Femur (tissue), 1 donor: ENCODE measurements around the gene ELMOD3.
"Not testable (repeated sequence)": the region's sequence is repeated elsewhere in the genome, so short reads cannot be mapped to it uniquely, and the experiment has no call there.

ENCODE experiments used
- DNase-seq: peaks from one replicate; pipeline ENCODE4 v3.0.0-alpha.2; 2017

ELMOD3 gene

DNA sequence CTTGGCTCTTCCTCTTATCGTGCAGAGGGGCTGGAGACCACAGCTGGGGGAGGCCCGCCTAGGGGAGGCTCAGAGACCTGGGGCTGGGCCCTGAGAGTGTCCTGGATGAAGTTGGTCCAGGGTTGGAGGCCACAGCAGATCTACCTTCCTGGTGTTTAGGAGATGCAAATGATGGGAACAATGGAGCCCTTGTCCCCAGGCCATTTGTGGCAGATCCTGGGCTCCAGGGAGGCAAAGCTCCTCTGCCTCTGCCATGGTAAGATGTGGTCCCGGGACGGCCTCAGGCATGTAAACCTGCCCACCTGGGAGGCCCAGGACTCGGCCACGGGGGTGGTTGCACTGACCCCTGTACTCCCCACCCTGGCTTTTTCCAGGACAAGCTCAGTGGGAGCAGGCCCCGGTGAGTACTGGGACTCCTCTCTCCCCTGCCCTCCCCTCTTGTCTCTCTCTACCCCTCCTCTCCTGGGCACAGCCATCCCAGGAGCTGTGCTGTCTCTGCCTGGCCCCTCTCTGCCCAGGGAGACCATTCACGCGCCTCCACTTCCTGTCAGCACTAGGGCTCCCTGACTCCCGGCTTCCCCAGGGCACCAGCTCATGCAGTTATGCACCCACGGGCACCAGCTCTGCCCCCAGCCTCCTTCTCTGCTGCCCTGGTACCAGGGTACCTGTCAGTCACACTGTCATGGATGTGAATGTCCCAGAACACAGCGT is 74.8 kb downstream of the ELMOD3 start:
- no peak for DNase-seq

DNA sequence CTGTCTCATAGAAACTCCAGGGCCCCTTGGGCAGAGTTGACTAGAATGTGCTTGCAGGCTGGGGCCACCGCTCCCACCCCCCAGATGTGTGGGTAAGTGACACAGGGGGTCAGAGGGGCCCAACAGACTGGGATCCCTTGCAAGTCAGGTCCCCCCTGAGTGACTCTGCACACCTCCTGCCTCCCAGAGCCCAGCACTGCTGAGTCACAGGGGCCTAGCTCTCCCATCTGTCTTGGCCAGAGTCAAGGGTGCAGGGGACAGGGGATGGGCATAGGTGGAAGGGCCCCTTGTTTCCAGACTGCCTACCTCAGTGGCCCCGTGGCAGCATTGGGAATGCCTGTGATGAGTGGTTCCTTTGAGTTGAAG is 75.3 kb downstream of the ELMOD3 start:
- no peak for DNase-seq

DNA sequence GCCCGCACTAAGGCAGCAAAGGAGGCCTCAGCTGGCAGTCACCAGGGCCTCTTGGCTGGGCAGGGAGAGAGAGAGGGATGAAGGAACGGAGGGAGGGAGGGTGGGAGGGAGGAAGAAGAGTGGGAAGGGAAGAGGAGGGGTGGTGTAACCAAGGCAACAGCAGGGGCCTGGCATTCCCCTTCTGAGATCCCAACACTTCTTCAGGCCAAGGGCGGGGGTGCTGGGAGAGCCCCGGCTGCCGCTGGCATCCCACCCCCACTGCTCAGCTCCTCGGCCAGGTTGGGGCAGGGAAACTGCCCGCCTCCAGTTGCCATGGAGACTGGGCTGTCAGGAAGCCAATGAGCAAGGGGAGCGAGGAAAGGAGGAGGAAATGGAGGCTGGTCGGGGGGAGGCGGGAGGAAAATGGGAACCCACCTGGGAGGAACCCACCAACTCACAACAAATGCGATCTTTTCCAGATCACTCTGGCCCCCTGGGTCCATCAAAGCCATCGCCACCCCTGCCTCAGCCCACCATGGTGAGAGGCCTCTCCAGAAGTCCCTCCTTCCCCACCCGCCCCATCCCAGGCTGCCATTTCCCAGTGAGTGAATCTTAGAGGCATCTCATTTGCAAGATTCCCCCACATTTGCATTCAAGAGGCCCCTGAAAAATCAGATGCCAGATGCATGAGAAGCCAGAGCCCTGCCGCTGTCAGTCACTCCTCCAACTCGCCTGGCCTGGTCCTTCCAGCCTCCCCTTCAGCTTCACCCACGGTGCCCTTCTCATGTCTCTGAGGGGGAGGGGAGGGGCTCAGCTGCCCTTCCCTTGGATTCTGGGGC is 76.4 kb downstream of the ELMOD3 start:
- peak; percentile 88 for DNase-seq

DNA sequence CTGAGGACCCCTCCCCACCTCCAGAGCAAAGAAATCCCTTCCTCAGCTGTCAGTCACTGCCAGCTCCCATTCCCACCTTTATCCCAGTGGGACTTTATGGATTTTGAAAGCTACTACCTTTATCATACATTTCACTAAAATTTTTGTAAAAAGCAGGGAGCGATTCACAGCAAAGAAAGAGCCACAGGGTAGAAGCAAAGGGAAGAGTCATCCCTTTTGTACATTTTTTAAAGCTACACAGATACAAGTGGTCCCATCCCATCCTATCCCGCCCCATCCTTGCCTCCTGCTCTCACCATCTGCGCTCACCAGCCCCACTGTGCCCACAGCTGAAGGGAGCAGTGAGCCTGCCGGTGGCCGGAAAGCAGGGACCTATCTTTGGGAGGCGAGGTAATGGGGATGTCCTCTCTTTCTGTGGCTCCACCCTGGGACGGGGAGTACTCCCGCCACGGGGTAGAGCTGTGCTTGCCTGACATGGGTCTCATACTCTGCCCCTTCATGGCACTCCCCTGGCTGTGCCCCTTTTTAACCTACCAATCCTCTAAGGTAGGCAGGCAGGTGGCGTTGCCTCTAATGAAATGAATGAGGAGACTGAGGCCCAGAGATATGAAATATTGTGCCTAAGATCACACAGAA is 77.1 kb downstream of the ELMOD3 start:
- DNase-seq = no peak

DNA sequence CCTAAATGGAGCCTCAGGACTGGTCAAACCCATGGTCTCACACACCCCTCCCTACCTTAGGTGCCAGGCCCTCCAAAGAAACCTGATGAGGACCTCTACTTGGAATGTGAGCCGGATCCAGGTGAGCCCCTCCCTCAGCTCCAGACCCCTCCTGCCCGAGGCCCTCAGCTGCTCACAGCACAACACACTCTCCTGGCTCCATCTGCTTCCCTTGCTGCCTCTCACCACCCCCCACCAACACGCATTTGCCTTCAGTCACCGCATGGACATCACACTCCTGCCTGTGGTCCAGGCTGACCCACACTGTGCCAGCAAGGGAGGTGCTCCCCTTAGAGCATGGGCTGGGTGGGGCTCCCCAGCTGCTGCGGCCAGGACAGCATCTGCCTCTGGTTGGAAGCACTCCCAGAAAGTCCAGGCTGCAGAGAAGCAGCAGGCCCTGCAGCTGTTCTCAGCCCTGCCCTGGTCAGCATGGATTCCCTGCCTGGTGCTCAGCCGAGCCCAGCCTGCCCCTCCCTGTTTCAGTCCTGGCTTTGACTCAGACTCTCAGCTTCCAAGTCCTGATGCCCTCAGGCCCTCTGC is 79.0 kb downstream of the ELMOD3 start:
- peak; percentile 94 for DNase-seq

DNA sequence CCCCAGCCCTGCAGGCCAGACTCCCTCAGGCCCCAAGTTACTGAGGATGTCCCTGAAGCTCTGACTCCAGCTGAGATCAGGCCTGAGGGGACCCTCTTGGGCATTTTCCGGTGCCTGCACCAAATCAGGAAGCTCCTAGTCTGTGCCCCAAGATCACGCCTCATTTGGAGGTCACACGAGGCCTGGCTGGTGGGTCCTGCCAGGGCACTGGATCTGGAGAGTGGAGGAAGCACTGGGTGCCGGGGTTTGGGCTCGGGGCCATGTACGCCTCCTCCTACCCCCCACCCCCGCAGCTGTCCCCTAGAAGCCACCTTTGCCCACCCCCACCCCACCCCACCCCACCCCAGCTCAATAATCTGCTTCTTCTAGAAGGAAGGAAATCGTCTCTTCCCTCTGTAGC is 80.1 kb downstream of the ELMOD3 start:
- DNase-seq = no peak

DNA sequence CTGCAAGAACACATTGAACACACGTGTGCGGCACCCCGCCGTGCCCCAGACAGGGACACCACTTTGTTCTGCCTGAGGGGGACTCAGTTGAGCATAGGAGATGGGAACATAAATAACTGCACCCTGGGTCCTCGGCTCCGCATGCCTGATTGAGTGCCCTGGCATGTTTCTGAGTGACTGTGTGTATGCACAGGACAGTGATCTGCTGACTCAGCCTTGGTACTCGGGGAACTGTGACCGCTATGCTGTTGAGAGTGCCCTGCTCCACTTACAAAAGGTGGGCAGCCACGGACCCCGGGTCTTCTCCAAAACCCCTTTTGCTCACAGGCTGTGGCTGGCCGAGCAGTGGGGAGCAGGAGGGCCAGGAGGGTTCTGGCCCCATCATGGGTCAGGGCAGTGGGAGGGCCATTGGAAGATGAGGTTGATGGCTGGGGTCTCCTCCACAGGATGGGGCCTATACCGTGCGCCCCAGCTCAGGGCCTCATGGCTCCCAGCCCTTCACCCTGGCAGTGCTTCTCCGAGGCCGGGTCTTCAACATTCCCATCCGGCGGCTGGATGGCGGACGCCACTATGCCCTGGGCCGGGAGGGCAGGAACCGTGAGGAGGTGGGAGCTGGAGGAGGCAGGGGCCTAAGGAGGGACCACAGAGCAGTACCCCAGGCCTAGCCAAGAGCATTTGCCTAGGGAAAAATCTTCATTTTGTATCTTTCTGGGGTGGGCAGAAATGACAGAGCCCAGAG is 80.8 kb downstream of the ELMOD3 start:
- no peak for DNase-seq

DNA sequence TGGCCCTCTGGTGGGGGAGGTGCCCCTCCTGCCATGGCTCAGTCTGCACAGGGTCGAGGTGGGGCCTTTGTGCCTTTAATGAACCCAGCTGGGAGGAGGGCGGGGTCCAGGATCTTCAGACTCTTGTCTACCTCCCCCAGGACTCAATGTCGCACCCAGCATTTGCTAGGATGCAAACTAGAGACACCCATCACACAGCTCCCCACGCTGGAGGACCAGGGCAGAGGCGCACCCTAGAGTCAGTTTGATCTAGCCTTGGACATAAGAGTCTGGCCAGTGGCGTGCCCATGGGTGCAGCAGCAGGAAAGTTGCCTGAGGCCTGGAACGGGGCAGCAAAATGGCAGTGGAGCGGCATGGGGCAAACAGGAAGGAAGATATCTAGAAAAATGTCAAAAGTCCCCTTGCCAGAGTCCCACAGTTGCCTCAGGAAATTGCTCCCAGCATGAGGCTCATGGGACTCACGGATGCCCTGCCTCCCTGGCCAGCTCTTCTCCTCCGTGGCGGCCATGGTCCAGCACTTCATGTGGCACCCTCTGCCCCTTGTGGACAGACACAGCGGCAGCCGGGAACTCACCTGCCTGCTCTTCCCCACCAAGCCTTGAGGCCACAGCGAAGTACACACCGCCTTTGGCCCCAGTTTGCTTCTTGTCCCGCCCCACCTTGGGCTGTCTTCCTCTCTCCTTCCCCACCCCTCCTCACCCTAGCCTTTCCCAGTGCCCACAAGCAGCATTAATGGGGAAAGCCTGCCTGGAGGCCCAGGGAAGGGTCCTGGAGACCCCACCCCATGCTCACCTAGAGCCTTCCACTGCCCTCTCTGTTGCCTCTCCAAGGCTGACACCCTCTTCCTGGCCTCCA is 81.6 kb downstream of the ELMOD3 start:
- no peak for DNase-seq

DNA sequence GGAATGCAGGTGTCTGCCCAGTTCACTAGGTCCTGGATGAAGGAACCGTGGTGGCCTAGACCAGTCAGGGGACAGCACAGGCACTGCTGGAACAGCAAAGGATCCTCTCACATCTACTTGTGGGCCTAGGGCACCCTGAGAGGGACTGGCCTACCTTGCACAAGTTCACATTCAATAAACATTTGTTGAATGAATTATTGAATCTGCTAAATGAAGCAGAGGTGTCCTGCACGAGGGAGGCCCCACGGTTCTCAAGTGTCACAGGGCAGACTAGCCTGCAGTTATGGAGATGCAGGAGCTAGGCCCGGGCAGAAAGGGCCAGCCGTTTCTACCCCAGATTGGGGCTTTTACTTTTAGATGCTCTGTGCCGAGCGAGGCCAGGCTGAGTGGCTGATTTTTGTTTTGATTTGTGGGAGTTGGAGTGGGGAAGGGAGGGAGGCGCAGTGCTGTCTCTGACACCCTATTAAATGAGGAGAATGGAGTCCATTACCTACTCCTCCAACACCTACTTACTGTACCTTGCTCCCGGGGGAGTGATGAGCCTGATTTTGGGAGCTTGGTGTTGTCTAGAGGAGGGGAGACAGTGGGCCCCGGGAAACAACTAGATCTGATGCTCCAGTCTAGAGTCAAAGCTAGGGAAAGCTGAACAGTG is 82.4 kb downstream of the ELMOD3 start:
- no peak for DNase-seq

DNA sequence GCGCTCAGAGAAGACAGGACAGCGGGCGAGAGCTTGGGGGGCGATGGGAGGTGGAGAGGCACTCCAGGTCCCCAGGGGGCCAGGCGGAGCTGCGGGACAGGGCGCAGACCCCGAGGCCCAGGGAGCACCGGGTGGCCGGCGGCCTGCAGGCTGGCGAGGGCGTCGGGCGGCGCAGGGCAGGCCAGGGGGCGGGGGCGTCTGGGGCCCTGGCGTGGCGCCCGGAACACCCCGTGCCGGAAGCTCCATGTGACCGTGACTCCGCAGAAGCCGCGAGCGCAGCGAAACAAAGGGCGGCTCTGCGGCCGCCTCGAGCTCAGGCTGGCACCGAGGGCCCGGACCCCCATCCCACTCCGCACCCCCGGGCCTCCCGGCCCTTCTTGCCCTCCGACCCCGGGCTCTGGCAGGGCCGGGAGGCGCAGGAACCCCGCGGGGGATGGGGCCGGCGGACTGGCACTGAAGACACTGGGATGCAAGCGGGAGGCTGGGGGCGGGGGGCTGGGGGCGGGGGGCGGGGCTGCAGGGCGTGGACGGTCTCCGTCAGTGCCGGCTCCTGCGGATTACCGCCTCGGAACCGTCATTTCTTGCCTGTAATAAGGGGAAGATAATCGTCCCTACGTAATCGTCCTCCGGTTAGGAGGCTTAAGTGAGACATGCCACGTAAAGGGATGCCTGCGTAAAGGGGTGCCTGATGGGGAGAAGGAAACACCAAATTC is 83.1 kb downstream of the ELMOD3 start:
- peak; percentile 88 for DNase-seq

DNA sequence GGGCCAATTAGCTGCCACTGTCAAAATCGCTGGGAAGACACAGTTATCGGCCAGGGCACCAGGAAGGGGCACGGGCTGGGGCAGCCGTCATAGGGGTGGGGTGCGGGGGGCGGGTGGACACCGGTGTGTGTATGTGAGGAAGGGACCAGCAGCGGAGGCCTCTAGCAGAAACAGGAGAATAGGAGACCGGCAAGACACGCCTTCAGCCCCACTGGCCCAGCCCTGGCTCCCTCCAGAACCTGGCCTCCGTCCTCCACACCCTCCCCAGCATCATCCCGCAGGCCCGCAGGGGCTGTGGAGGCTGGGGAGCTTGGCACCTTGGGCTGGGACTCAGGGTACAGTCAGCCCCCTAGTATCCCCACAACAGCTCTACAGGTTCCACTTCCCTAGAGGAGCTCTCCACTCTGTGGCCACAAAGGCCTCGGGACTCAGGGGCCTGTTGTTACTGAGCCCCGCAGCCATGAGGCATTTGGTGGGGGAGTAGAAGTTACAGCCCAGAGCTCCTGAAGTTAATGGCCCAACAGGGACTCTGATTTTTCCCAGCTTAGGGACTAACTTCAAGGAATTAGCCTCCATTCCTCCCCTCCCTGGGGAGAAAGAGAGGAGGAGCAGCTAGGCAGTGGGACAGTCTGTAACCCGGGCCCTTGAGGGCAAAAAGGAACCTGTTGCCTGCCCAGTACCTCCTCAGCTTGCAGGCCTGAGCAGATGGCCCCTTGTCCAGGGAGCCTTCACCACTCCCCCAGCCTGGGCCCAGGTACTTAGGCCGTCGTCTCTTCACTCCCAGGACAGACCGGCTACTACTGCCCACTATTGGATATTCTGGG is 83.8 kb downstream of the ELMOD3 start:
- peak; percentile 54 for DNase-seq

DNA sequence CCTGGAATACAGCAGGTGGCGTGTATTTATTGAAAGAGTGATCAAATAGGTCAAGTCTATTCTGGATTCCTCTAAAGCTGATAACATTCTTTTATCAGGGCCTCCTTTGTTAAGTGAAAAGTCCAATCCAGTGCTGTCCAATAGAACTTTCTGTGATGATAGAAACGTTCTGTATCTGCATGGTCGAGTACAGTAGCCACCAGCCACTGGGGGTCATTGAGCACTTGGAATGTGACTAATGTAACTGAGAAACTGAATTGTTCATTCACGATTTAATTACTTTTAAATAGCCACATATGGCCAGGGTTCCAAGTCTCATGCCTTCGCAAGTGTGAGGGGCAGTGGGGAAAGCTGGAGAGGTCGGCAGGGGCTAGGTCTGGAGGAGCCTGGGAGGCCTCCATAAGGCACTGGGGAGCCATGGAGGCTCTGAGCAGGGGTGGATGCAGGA is 84.5 kb downstream of the ELMOD3 start:
- no peak for DNase-seq

DNA sequence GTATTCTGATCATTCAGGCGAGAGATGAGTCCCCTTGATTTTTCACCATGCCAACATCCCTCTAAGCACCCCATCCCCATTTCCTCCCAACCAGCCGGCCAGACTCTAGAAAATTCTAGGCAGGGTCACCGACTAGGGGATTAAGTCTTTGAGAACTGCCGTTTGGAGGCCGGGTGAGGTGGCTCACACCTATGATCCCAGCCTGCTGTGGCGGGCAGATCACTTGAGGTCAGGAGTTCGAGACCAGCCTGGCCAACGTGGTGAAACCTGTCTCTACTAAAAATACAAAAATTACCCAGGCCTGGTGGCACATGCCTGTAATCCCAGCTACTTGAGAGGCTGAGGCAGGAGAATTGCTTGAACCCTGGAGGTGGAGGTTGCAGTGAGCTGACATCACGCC is 85.0 kb downstream of the ELMOD3 start:
- DNase-seq = not testable (repeated sequence)

DNA sequence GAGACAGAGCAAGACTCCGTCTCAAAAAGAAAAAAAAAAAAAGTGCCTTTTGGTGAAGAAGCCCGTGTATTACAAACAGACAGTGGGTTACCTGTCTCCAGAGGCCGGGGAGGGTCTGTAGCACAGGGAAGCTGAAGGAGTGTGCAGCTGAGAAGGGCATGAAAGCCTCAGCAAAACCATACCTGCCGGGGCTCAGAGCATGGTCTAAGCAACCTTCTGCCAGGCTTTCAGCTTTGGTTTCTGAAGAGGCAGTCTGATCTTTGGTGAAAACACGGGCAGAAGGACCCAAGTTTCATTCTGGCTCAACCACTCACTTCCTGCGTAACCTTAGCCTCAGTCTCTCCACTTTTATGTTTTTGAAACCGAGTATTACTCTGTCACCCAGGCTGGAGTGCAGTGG is 85.4 kb downstream of the ELMOD3 start:
- DNase-seq = no peak

DNA sequence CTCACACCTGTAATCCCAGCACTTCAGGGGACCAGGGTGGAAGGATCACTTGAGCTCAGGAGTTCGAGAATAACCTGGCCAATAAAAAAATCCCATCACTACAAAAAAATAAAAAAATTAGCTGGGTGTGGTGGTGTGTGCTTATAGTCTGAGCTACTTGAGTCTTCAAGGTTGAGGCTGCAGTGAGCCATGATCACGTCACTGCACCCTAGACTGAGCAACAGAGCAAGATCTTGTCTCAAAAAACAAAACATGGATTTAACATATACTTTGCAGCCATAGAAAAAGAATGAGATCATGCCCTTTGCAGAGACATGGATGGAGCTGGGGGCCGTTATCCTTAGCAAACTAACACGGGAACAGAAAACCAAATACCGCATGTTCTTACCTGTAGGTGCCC is 86.2 kb downstream of the ELMOD3 start:
- DNase-seq = no peak
